ENCODE data around the gene RRM2. TPM values are rescaled to one million over a fixed set of nuclear protein-coding genes. Genes with fewer than 3 reads are reported as not detected.

Gene RRM2
- polyA plus RNA-seq, 3 donors = 1.5 TPM; not detected in 2

DNA sequence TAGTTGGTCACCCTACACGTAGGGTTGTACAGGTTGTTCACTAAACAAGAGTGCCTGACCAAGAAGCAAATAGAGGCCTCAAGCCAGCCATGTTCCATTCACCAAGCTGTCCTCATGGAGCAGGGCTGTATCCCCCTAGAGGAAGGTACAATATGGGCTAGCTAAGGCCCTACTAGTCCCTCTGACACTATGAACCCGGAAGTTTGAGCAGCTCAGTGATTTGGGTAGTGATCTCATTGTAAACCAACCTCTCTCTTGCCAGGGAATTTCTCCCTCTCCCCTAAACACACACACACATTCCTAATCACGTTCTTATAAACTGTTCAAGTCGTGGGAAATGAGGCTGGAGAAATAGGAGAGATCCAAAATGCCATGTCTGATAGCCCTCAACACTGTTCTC, 35.6 kb upstream of the RRM2 start:
- Histone ChIP-seq H3K36me3 (replicated peaks in 1 of 2; ENCODE audit: control insufficient read depth in 1 of 2, insufficient read depth in 2 of 2, low read length in 2 of 2) (no peaks in the 10 kb centered on the region), H3K79me2 (ENCODE audit: insufficient read depth, low read length) (no peaks in the 10 kb centered on the region), H3K27me3 (ENCODE audit: control insufficient read depth in 2 of 2, insufficient read depth in 2 of 2, low read length in 2 of 2) (peaks cover 38 to 57% of the 10 kb centered on the region in 2 donors), H2AFZ (ENCODE audit: insufficient read depth, low read depth, low read length, poor library complexity, severe bottlenecking) (no peak overlapping the region), H3K9ac (ENCODE audit: insufficient read depth, low read length, poor library complexity, severe bottlenecking) (no peak overlapping the region), H3K4me1 (ENCODE audit: control insufficient read depth in 1 of 2, insufficient read depth in 2 of 2, low read length in 2 of 2) (peaks cover 8 to 20% of the 10 kb centered on the region in 2 donors), H3K27ac (ENCODE audit: low read depth in 1 of 2, low read length in 2 of 2) (no peak overlapping the region), H3K9me3 (replicated peaks in 1 of 2; ENCODE audit: control insufficient read depth in 1 of 2, insufficient read depth in 1 of 2, low read length in 2 of 2) (peaks cover 2 to 4% of the 10 kb centered on the region in 2 donors), H4K20me1 (ENCODE audit: insufficient read depth, low read length) (no peaks in the 10 kb centered on the region), H3K4me2 (replicated peaks; ENCODE audit: extremely low read depth, low read length, poor library complexity, severe bottlenecking) (no peak overlapping the region), H3K4me3 (replicated peaks in 1 of 3; ENCODE audit: low read depth in 2 of 3, low read length in 3 of 3) (no peak overlapping the region)
- H3K27me3 Mint-ChIP-seq (ENCODE audit: low read depth in 3 of 3) = peaks cover 55 to 77% (median 62%) of the 10 kb centered on the region in 3 donors
- peaks cover 0 to 10% (median 4%) of the 10 kb centered on the region in 7 donors for H3K9me3 Mint-ChIP-seq
- 93% methylated on average over 2 of the region's 4 CpGs for WGBS (ENCODE audit: insufficient coverage)
- TF ChIP-seq, protein P1, sequence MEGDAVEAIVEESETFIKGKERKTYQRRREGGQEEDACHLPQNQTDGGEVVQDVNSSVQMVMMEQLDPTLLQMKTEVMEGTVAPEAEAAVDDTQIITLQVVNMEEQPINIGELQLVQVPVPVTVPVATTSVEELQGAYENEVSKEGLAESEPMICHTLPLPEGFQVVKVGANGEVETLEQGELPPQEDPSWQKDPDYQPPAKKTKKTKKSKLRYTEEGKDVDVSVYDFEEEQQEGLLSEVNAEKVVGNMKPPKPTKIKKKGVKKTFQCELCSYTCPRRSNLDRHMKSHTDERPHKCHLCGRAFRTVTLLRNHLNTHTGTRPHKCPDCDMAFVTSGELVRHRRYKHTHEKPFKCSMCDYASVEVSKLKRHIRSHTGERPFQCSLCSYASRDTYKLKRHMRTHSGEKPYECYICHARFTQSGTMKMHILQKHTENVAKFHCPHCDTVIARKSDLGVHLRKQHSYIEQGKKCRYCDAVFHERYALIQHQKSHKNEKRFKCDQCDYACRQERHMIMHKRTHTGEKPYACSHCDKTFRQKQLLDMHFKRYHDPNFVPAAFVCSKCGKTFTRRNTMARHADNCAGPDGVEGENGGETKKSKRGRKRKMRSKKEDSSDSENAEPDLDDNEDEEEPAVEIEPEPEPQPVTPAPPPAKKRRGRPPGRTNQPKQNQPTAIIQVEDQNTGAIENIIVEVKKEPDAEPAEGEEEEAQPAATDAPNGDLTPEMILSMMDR (IDR thresholded peaks at IDR 0.05) = no peak
- H3K4me1 Mint-ChIP-seq = peaks cover 17% of the 10 kb centered on the region
- DNase-seq = no peak
- intact Hi-C loops (cut with micrococcal nuclease) = no loop called here
- H3K36me3 Mint-ChIP-seq = peaks cover under 1 to 3% of the 10 kb centered on the region in 2 donors
- H3K4me3 Mint-ChIP-seq = no peak overlapping the region
- H3K27ac Mint-ChIP-seq = no peak overlapping the region

DNA sequence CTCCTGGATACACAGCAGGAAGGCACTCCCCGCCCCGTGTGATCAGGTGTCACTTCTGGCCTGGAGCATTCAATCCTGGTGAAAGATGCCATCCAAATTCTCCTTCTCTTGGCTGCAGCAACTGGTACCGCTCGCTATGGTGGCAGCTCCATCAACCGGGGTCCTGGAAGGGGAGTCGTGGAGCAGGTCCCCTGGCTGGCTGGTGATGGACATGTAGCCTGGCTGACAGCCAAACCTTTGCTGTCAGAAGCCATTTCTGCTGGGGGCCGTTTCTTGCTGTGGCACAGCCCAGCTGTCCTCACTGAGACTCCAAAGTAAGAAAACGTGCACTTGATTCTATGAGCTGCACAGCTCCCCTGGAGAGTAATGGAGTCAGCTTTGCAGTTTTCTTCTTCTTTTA, 35.2 kb upstream of the RRM2 start:
- peaks cover 36 to 57% of the 10 kb centered on the region in 2 donors for H3K27me3 ChIP-seq (ENCODE audit: control insufficient read depth in 2 of 2, insufficient read depth in 2 of 2, low read length in 2 of 2)
- DNase-seq = no peak
- H3K9ac ChIP-seq (ENCODE audit: insufficient read depth, low read length, poor library complexity, severe bottlenecking) = no peak overlapping the region
- H3K4me1 Mint-ChIP-seq = peaks cover 18% of the 10 kb centered on the region
- TF ChIP-seq, protein P1 (IDR thresholded peaks at IDR 0.05) = no peak
- 86% methylated on average over 7 of the region's 8 CpGs for WGBS (ENCODE audit: insufficient coverage)
- peaks cover 8 to 20% of the 10 kb centered on the region in 2 donors for H3K4me1 ChIP-seq (ENCODE audit: control insufficient read depth in 1 of 2, insufficient read depth in 2 of 2, low read length in 2 of 2)
- no peak overlapping the region for H3K4me3 Mint-ChIP-seq
- no peak overlapping the region for H3K27ac Mint-ChIP-seq
- no peaks in the 10 kb centered on the region for H4K20me1 ChIP-seq (ENCODE audit: insufficient read depth, low read length)
- no peak overlapping the region for H3K4me2 ChIP-seq (replicated peaks; ENCODE audit: extremely low read depth, low read length, poor library complexity, severe bottlenecking)
- intact Hi-C loops (cut with micrococcal nuclease) = no loop called here
- H3K27ac ChIP-seq (ENCODE audit: low read depth in 1 of 2, low read length in 2 of 2) = no peak overlapping the region
- H3K9me3 Mint-ChIP-seq = peaks cover 4 to 14% (median 8%) of the 10 kb centered on the region in 7 donors
- H3K36me3 ChIP-seq (replicated peaks in 1 of 2; ENCODE audit: control insufficient read depth in 1 of 2, insufficient read depth in 2 of 2, low read length in 2 of 2) = no peaks in the 10 kb centered on the region
- H3K9me3 ChIP-seq (replicated peaks in 1 of 2; ENCODE audit: control insufficient read depth in 1 of 2, insufficient read depth in 1 of 2, low read length in 2 of 2) = peaks cover 5 to 8% of the 10 kb centered on the region in 2 donors
- peaks cover 54 to 77% (median 62%) of the 10 kb centered on the region in 3 donors for H3K27me3 Mint-ChIP-seq (ENCODE audit: low read depth in 3 of 3)
- H3K79me2 ChIP-seq (ENCODE audit: insufficient read depth, low read length) = no peaks in the 10 kb centered on the region
- H3K4me3 ChIP-seq (replicated peaks in 1 of 3; ENCODE audit: low read depth in 2 of 3, low read length in 3 of 3) = no peak overlapping the region
- no peak overlapping the region for H2AFZ ChIP-seq (ENCODE audit: insufficient read depth, low read depth, low read length, poor library complexity, severe bottlenecking)
- H3K36me3 Mint-ChIP-seq = peaks cover 3 to 5% of the 10 kb centered on the region in 2 donors
